ENCODE data around the gene B3GAT1. TPM values are rescaled to one million over a fixed set of nuclear protein-coding genes. Genes with fewer than 3 reads are reported as not detected.

B3GAT1 gene
- total and polyA plus RNA-seq, 2 of the 13 experiments (the other 11 are each of a cell fraction or from before 2014, with no cell fraction given): not detected

DNA sequence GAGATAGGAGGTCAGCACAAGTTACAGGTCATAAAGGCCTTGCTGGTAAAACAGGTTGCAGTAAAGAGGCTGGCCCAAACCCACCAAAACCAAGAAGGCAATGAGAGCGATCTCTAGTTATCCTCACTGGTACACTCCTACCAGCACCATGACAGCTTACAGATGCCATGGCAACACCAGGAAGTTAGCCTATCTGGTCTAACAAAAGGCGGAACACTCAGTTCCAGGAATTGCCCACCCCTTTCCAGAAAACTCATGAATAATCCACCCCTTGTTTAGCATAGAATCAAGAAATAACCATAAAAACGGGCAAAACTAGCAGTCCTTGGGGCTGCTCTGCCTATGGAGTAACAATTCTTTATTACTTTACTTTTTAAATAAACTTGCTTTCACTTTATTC, 43.5 kb upstream of the B3GAT1 start (continued):
- TF ChIP-seq CHCHD3 (CRISPR knock-in tag; IDR thresholded peaks at IDR 0.05): no peak
- no peak for TF ChIP-seq ZNF33A (CRISPR knock-in tag; IDR thresholded peaks at IDR 0.05; ENCODE audit: borderline replicate concordance)
- TF ChIP-seq ZNF546 (CRISPR knock-in tag; conservative IDR thresholded peaks at IDR 0.05): no peak

DNA sequence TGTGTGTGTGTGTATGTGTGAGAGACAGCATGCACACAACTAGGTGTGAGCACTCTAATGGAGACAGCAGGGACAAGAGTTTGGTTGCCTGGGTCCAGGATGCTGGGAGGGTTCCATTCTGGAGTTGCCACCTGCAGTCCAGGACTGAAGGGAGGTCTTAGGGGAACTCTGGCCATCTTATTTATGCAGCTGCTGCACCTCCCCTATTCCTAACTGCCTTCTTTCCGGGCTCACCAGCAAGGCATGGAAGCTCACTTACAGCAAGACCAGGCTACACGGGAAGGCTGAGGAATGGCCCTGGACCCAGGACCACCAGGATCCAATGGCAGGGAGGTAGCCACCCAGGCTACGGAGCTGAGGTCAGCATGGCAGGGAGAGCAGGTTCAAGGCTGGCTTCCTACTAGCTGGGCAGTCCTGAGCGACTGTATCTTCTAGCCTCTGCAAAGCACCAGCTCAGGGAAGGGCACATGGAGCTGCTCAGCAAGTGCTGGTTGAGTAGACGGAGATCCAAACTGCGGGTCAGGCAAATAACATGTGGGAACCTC, 42.2 kb upstream of the B3GAT1 start:
- H3K9ac ChIP-seq (ENCODE audit: insufficient read depth, low read depth, low read length): no peak overlapping the region
- no peak for TF ChIP-seq ZNF432 (CRISPR knock-in tag; IDR thresholded peaks at IDR 0.05; ENCODE audit: borderline replicate concordance)
- TF ChIP-seq BCLAF1 (IDR thresholded peaks at IDR 0.05): no peak
- no peak for TF ChIP-seq SETDB1 (CRISPR knock-in tag; IDR thresholded peaks at IDR 0.05; ENCODE audit: borderline replicate concordance)
- no peak for TF ChIP-seq NR2F6 (IDR thresholded peaks at IDR 0.05)
- TF ChIP-seq NR2F6 (CRISPR knock-in tag; IDR thresholded peaks at IDR 0.05): no peak
- no peak for TF ChIP-seq KDM4B (CRISPR knock-in tag; IDR thresholded peaks at IDR 0.05)
- TF ChIP-seq ZNF501 (CRISPR knock-in tag; IDR thresholded peaks at IDR 0.05): no peak
- TF ChIP-seq ZNF644 (CRISPR knock-in tag; IDR thresholded peaks at IDR 0.05; ENCODE audit: low read depth): no peak
- no peak for TF ChIP-seq HOXA5 (CRISPR knock-in tag; IDR thresholded peaks at IDR 0.05)
- TF ChIP-seq CBX2 (IDR thresholded peaks at IDR 0.05; ENCODE audit: low read depth, low read length): no peak
- TF ChIP-seq CBX2 (CRISPR knock-in tag; IDR thresholded peaks at IDR 0.05; ENCODE audit: low read depth): no peak
- no peak for TF ChIP-seq FOXK2 (IDR thresholded peaks at IDR 0.05)
- no peak for TF ChIP-seq ZFYVE20 (CRISPR knock-in tag; IDR thresholded peaks at IDR 0.05; ENCODE audit: borderline replicate concordance, low read depth)
- no peak for TF ChIP-seq ZNF235 (CRISPR knock-in tag; IDR thresholded peaks at IDR 0.05; ENCODE audit: borderline replicate concordance)
- no peak for TF ChIP-seq AKAP8 (CRISPR knock-in tag; IDR thresholded peaks at IDR 0.05)
- no peak for TF ChIP-seq DNMT3B (CRISPR knock-in tag; conservative IDR thresholded peaks at IDR 0.05)
- no peak for TF ChIP-seq ZNF44 (CRISPR knock-in tag; IDR thresholded peaks at IDR 0.05)
- TF ChIP-seq ZNF703 (CRISPR knock-in tag; IDR thresholded peaks at IDR 0.05; ENCODE audit: borderline replicate concordance): no peak
- TF ChIP-seq, protein P1, sequence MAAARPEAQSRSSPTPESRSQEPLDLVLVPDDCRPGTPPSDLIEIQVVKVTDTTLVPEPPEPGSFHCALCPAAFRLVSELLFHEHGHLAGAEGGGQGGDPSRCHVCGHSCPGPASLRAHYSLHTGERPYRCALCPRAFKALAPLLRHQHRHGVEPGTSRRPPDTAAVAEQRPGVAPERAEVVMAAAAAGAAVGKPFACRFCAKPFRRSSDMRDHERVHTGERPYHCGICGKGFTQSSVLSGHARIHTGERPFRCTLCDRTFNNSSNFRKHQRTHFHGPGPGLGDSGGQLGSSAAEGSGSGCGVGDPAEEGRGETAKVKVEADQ (CRISPR knock-in tag; IDR thresholded peaks at IDR 0.05; ENCODE audit: borderline replicate concordance): no peak
- TF ChIP-seq THAP11 (CRISPR knock-in tag; IDR thresholded peaks at IDR 0.05): no peak
- no peak for TF ChIP-seq MAZ (IDR thresholded peaks at IDR 0.05; ENCODE audit: borderline replicate concordance, low read depth, low read length)
- no peak for TF ChIP-seq MAZ (CRISPR knock-in tag; IDR thresholded peaks at IDR 0.05; ENCODE audit: low read depth)
- intact Hi-C loops (cut with micrococcal nuclease; ENCODE audit: unreplicated experiment): no loop called here
- no peak overlapping the region for H3K4me3 ChIP-seq (replicated peaks in 1 of 3; ENCODE audit: insufficient read depth in 1 of 3, low read depth in 2 of 3, low read length in 3 of 3)
- BruUV-seq (replicated peaks): no TSS peak
- no peaks in the 10 kb centered on the region for H3K79me2 ChIP-seq (ENCODE audit: insufficient read depth, low read length)
- ChIA-PET CTCF (ENCODE audit: low intra/inter-chr PET ratio, low total read pairs) (no interaction called here), POLR2A (no interaction called here)
- no peak overlapping the region for H3K4me2 ChIP-seq (ENCODE audit: low read depth, low read length)
- H3K36me3 ChIP-seq (replicated peaks in 1 of 2; ENCODE audit: control insufficient read depth in 1 of 2, insufficient read depth in 2 of 2, low read length in 2 of 2): no peaks in the 10 kb centered on the region
- no peak for FAIRE-seq
- no peaks in the 10 kb centered on the region for H3K4me1 ChIP-seq (ENCODE audit: insufficient read depth, low read length)
- 0% methylated on average over 4 of the region's 6 CpGs for WGBS (ENCODE audit: low lambda C conversion rate)
- no peak for ATAC-seq
- no peaks in the 10 kb centered on the region for H3K9me3 ChIP-seq (ENCODE audit: low read length)
- in situ Hi-C loops (cut with HindIII; ENCODE audit: extremely low pct_ligation_motif_present, low pct_unique_long_range_greater_than_20kb): no loop called here
- no peak overlapping the region for H3K27ac ChIP-seq (ENCODE audit: extremely low read length, insufficient read depth, low read length)
- no peaks in the 10 kb centered on the region for H4K20me1 ChIP-seq (ENCODE audit: insufficient read depth, low read length)
- no peak for DNase-seq (ENCODE audit: low spot score)
- H2AFZ ChIP-seq (ENCODE audit: low read length): no peak overlapping the region
- H3K27me3 ChIP-seq (ENCODE audit: control insufficient read depth in 1 of 2, insufficient read depth in 2 of 2, low read length in 2 of 2): peaks cover 0 to 4% of the 10 kb centered on the region in 2 experiments; a peak in 2 of 5 replicates
